HepG2 (cell line): ENCODE results near the gene PLK3. TPM values are rescaled to one million over a fixed set of nuclear protein-coding genes. Genes with fewer than 3 reads are reported as not detected.

Experiments
- MIXL1 ChIP-seq: IDR thresholded peaks from 2 replicates; pipeline ENCODE4 v1.6.1; 2016
- NR0B2 ChIP-seq: sonication (generic); formaldehyde crosslinking; IDR thresholded peaks from 2 replicates; pipeline ENCODE4 v1.4.0; 2020; ENCODE audit warnings: mild to moderate bottlenecking, missing genetic modification reagents
- RBM22 ChIP-seq: fragments of 200-400 bp; formaldehyde crosslinking; optimal IDR thresholded peaks from 2 replicates; pipeline ENCODE3; 2017; ENCODE audit warnings: mild to moderate bottlenecking, low read length, moderate library complexity
- TSC22D2 ChIP-seq: sonication (generic); formaldehyde crosslinking; IDR thresholded peaks from 2 replicates; pipeline ENCODE4 v1.5.1; 2020; ENCODE audit warnings: missing genetic modification reagents, mild to moderate bottlenecking, borderline replicate concordance
- ZBTB49 ChIP-seq: sonication (generic); formaldehyde crosslinking; IDR thresholded peaks from 2 replicates; pipeline ENCODE4 v1.4.0; 2020; ENCODE audit warnings: missing genetic modification reagents, borderline replicate concordance
- ZFAT ChIP-seq: sonication (generic); formaldehyde crosslinking; conservative IDR thresholded peaks from 2 replicates; pipeline ENCODE4 v1.8.1; 2023; ENCODE audit warnings: missing genetic modification reagents, inconsistent platforms
- ZNF317 ChIP-seq: sonication (generic); formaldehyde crosslinking; IDR thresholded peaks from 2 replicates; pipeline ENCODE4 v1.5.0; 2020; ENCODE audit warnings: mild to moderate bottlenecking, missing genetic modification reagents
- ZNF350 ChIP-seq: sonication (generic); formaldehyde crosslinking; IDR thresholded peaks from 2 replicates; pipeline ENCODE4 v1.4.0; 2020; ENCODE audit warnings: mild to moderate bottlenecking, low read depth, missing genetic modification reagents, borderline replicate concordance
- ZNF441 ChIP-seq: sonication (generic); formaldehyde crosslinking; IDR thresholded peaks from 2 replicates; pipeline ENCODE4 v1.7.0; 2021; ENCODE audit warnings: missing genetic modification reagents, borderline replicate concordance
- ZNF570 ChIP-seq: sonication (generic); formaldehyde crosslinking; IDR thresholded peaks from 2 replicates; pipeline ENCODE4 v1.4.0; 2020; ENCODE audit warnings: mild to moderate bottlenecking, missing genetic modification reagents, borderline replicate concordance
- ZNF597 ChIP-seq: sonication (generic); formaldehyde crosslinking; IDR thresholded peaks from 2 replicates; pipeline ENCODE4 v1.5.0; 2020; ENCODE audit warnings: missing genetic modification reagents
- ZNF781 ChIP-seq: sonication (generic); formaldehyde crosslinking; IDR thresholded peaks from 2 replicates; pipeline ENCODE4 v1.5.1; 2020; ENCODE audit warnings: borderline replicate concordance, mild to moderate bottlenecking, missing genetic modification reagents; ENCODE audit errors: not compliant biosample characterization
- ZSCAN12 ChIP-seq: sonication (generic); formaldehyde crosslinking; IDR thresholded peaks from 2 replicates; pipeline ENCODE4 v1.9.0; 2021; ENCODE audit warnings: mild to moderate bottlenecking, missing genetic modification reagents
- polyA plus RNA-seq, 8 experiments: library from polyadenylated mRNA; depleted of rRNA in 3 of 8; stranded (reverse) in 7 of 8; unstranded in 1 of 8; fragments of >200 nt; fragmentation: Illumina TruSeq in 4 of 8; extraction: Trizol in 4 of 8; gene quantifications; 2 replicates each; pipeline versions ENCODE4 v1.2.1 to v1.2.3, GENCODE V29; 2011 to 2016; ENCODE audit warnings: low read depth in 4 of 8, missing spikeins in 1 of 8, mixed read lengths in 1 of 8; ENCODE audit not compliant: insufficient read depth in 1 of 8
- total RNA-seq, 5 experiments: library from RNA; depleted of rRNA; stranded (reverse); fragments of >200 nt; fragmentation: Illumina TruSeq; extraction: Trizol; gene quantifications; 2 replicates each; pipeline ENCODE4 v1.2.3, GENCODE V29; 2016; ENCODE audit warnings: low read depth in 1 of 5
- TF ChIP-seq, protein P1 (sequence below), 2 experiments: sonication (generic) in 1 of 2; formaldehyde crosslinking in 1 of 2; IDR thresholded peaks; 2 replicates each; pipeline versions ENCODE4 v1.4.0 to v1.6.1; 2018 to 2020; ENCODE audit warnings: missing genetic modification reagents in 2 of 2, borderline replicate concordance in 1 of 2, low read depth in 1 of 2, mild to moderate bottlenecking in 1 of 2, missing biosample characterization in 1 of 2
- TF ChIP-seq, protein P2 (sequence below): sonication (generic); formaldehyde crosslinking; IDR thresholded peaks from 2 replicates; pipeline ENCODE4 v1.4.0; 2020; ENCODE audit warnings: mild to moderate bottlenecking, missing genetic modification reagents
- TF ChIP-seq, protein P3 (sequence below): IDR thresholded peaks from 2 replicates; pipeline ENCODE4 v1.6.1; 2012; ENCODE audit warnings: inconsistent platforms

PLK3 gene
- total and polyA plus RNA-seq, 2 of the 13 experiments (the other 11 are each of a cell fraction or from before 2014, with no cell fraction given): 9.8 to 16.9 TPM

GRCh38 chr1:44775078-44775929, 24.9 kb upstream of the PLK3 start, which contains the start of gene RPS8 (continued):
- peak; percentile 78; the same call in 1 of the 2 replicates for TF ChIP-seq ZNF317 (CRISPR knock-in tag)
- TF ChIP-seq ZBTB49 (CRISPR knock-in tag): no peak
- no peak for TF ChIP-seq TSC22D2 (CRISPR knock-in tag)
- no peak for TF ChIP-seq RBM22
- no peak for TF ChIP-seq ZNF597 (CRISPR knock-in tag)
- no peak; the same call in 1 of the 2 replicates for TF ChIP-seq ZNF441
- TF ChIP-seq ZNF781 (CRISPR knock-in tag): peak; percentile 82
- peak; percentile 68; the same call in 1 of the 2 replicates for TF ChIP-seq ZSCAN12 (CRISPR knock-in tag)
- TF ChIP-seq NR0B2 (CRISPR knock-in tag): 0 out of 2 replicates have a peak, but pooled peaks have one; percentile 22
- no peak; the same call in 1 of the 2 replicates for TF ChIP-seq ZFAT (CRISPR knock-in tag)
- peak; percentile 77 for TF ChIP-seq MIXL1 (CRISPR knock-in tag)
- TF ChIP-seq, protein P1, sequence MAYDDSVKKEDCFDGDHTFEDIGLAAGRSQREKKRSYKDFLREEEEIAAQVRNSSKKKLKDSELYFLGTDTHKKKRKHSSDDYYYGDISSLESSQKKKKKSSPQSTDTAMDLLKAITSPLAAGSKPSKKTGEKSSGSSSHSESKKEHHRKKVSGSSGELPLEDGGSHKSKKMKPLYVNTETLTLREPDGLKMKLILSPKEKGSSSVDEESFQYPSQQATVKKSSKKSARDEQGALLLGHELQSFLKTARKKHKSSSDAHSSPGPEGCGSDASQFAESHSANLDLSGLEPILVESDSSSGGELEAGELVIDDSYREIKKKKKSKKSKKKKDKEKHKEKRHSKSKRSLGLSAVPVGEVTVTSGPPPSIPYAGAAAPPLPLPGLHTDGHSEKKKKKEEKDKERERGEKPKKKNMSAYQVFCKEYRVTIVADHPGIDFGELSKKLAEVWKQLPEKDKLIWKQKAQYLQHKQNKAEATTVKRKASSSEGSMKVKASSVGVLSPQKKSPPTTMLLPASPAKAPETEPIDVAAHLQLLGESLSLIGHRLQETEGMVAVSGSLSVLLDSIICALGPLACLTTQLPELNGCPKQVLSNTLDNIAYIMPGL (CRISPR knock-in tag; IDR thresholded peaks at IDR 0.05; ENCODE audit: borderline replicate concordance in 1 of 2, low read depth in 1 of 2): peak; percentile 60 to 93; a peak in 3 of 4 replicates
- no peak for TF ChIP-seq ZNF350 (CRISPR knock-in tag)
- TF ChIP-seq ZNF570 (CRISPR knock-in tag): peak; percentile 81; the same call in 1 of the 2 replicates
- TF ChIP-seq, protein P2, sequence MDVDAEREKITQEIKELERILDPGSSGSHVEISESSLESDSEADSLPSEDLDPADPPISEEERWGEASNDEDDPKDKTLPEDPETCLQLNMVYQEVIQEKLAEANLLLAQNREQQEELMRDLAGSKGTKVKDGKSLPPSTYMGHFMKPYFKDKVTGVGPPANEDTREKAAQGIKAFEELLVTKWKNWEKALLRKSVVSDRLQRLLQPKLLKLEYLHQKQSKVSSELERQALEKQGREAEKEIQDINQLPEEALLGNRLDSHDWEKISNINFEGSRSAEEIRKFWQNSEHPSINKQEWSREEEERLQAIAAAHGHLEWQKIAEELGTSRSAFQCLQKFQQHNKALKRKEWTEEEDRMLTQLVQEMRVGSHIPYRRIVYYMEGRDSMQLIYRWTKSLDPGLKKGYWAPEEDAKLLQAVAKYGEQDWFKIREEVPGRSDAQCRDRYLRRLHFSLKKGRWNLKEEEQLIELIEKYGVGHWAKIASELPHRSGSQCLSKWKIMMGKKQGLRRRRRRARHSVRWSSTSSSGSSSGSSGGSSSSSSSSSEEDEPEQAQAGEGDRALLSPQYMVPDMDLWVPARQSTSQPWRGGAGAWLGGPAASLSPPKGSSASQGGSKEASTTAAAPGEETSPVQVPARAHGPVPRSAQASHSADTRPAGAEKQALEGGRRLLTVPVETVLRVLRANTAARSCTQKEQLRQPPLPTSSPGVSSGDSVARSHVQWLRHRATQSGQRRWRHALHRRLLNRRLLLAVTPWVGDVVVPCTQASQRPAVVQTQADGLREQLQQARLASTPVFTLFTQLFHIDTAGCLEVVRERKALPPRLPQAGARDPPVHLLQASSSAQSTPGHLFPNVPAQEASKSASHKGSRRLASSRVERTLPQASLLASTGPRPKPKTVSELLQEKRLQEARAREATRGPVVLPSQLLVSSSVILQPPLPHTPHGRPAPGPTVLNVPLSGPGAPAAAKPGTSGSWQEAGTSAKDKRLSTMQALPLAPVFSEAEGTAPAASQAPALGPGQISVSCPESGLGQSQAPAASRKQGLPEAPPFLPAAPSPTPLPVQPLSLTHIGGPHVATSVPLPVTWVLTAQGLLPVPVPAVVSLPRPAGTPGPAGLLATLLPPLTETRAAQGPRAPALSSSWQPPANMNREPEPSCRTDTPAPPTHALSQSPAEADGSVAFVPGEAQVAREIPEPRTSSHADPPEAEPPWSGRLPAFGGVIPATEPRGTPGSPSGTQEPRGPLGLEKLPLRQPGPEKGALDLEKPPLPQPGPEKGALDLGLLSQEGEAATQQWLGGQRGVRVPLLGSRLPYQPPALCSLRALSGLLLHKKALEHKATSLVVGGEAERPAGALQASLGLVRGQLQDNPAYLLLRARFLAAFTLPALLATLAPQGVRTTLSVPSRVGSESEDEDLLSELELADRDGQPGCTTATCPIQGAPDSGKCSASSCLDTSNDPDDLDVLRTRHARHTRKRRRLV (CRISPR knock-in tag): peak; percentile 91; the same call in 1 of the 2 replicates
- TF ChIP-seq, protein P3, sequence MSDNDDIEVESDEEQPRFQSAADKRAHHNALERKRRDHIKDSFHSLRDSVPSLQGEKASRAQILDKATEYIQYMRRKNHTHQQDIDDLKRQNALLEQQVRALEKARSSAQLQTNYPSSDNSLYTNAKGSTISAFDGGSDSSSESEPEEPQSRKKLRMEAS: peak; percentile 92
